K562 (cell line): ENCODE results near the gene RECQL5. TPM values are rescaled to one million over a fixed set of nuclear protein-coding genes. Genes with fewer than 3 reads are reported as not detected.
A peak's percentile ranks its signal among the peaks of the same experiment; 100 is the strongest.

Source experiments
- ATAC-seq: fragments of 200-7000 bp; cut with Tn5 transposase; 3 replicates; pipeline ENCODE4 v1.9.1; 2020; ENCODE audit warnings: moderate library complexity
- BruUV-seq: library from RNA; stranded (reverse); fragments of 400-500 nt; replicated peaks from 2 replicates; lab custom pipeline; 2021; lab: Mats Ljungman, UMichigan
- CTCF ChIA-PET: fragments of 300-600 bp; formaldehyde crosslinking; extraction: SDS; loops from one replicate; lab custom pipeline; 2021; ENCODE audit warnings: low intra/inter-chr PET ratio; lab: Yijun Ruan, JAX
- POLR2A ChIA-PET: fragments of 300-600, 350-650 bp; sonication (Branson Sonifier 250); formaldehyde crosslinking; extraction: SDS; loops from one replicate; lab custom pipeline; 2021; ENCODE audit warnings: antibody characterized with exemption, inconsistent platforms; lab: Yijun Ruan, JAX
- DNase-seq, 4 experiments: peaks; one replicate each; pipeline versions ENCODE4 v3.0.0 to v3.0.0-alpha.2; 2011 to 2018; ENCODE audit warnings: low spot score in 3 of 4, mixed read lengths in 3 of 4; ENCODE audit errors: extremely low read depth in 1 of 4
- FAIRE-seq: peaks from 2 replicates; lab custom pipeline; 2011; peaks lifted over from hg19 to GRCh38; lab: Jason Lieb, UNC
- H2AFZ ChIP-seq: 2 replicates; pipeline ENCODE4 v1.6.0; 2011; ENCODE audit warnings: low read depth, low read length, control low read depth, inconsistent platforms
- H3K27ac ChIP-seq: fragments of 200-600 bp; 3 replicates; pipeline ENCODE4 v1.8.0; 2011; ENCODE audit warnings: low read depth, mild to moderate bottlenecking, control low read depth, inconsistent platforms, low read length, moderate library complexity, mixed read lengths; ENCODE audit errors: extremely low read depth
- H3K27me3 ChIP-seq, 2 experiments: fragments of 300-600 bp in 1 of 2; 2 replicates in 1 of 2; 3 replicates in 1 of 2; pipeline versions ENCODE4 v1.6.0 to v1.8.0; 2011; ENCODE audit warnings: inconsistent platforms in 2 of 2, low read length in 2 of 2, mild to moderate bottlenecking in 1 of 2, mixed read lengths in 1 of 2, moderate library complexity in 1 of 2; ENCODE audit not compliant: control insufficient read depth in 2 of 2, insufficient read depth in 2 of 2
- H3K36me3 ChIP-seq: fragments of 300-600 bp; 3 replicates; pipeline ENCODE4 v1.8.0; 2011; ENCODE audit warnings: mild to moderate bottlenecking, low read length, inconsistent platforms; ENCODE audit not compliant: control insufficient read depth, insufficient read depth
- H3K4me1 ChIP-seq, 2 experiments: fragments of 200-600 bp in 1 of 2; replicated peaks in 1 of 2; 2 replicates in 1 of 2; 3 replicates in 1 of 2; pipeline versions ENCODE4 v1.5.1 to v1.8.0; 2011; ENCODE audit warnings: inconsistent platforms in 2 of 2, low read length in 2 of 2, mild to moderate bottlenecking in 1 of 2, mixed read lengths in 1 of 2, moderate library complexity in 1 of 2; ENCODE audit not compliant: control insufficient read depth in 2 of 2, insufficient read depth in 2 of 2
- H3K4me2 ChIP-seq: 2 replicates; pipeline ENCODE4 v1.6.1; 2011; ENCODE audit warnings: low read length, control low read depth, inconsistent platforms, mixed read lengths; ENCODE audit not compliant: insufficient read depth
- H3K4me3 ChIP-seq: fragments of 200-600 bp; sonication (generic), shearing (Covaris generic); 2 replicates; pipeline ENCODE4 v1.5.1; 2016; ENCODE audit warnings: control low read depth, inconsistent platforms
- H3K79me2 ChIP-seq: fragments of 200-600 bp; 3 replicates; pipeline ENCODE4 v1.8.0; 2011; ENCODE audit warnings: low read length, inconsistent platforms; ENCODE audit not compliant: control insufficient read depth, insufficient read depth
- H3K9ac ChIP-seq, 2 experiments: 2 replicates each; pipeline versions ENCODE4 v1.6.0 to v1.6.1; 2011; ENCODE audit warnings: low read depth in 2 of 2, low read length in 2 of 2, control low read depth in 1 of 2, inconsistent platforms in 1 of 2, mild to moderate bottlenecking in 1 of 2, mixed read lengths in 1 of 2; ENCODE audit not compliant: insufficient read depth in 1 of 2
- H3K9me1 ChIP-seq: one replicate; pipeline ENCODE4 v1.6.0; 2011; ENCODE audit warnings: inconsistent platforms, mild to moderate bottlenecking, low read length, moderate library complexity; ENCODE audit not compliant: control insufficient read depth, insufficient read depth
- H3K9me3 ChIP-seq: replicated peaks from 2 replicates; pipeline ENCODE4 v1.5.1; 2011; ENCODE audit warnings: low read depth, low read length, inconsistent platforms; ENCODE audit not compliant: control insufficient read depth, insufficient read depth
- H4K20me1 ChIP-seq: replicated peaks from 2 replicates; pipeline ENCODE4 v1.6.1; 2011; ENCODE audit warnings: low read length, inconsistent platforms, mixed read lengths; ENCODE audit not compliant: control insufficient read depth, insufficient read depth
- ARNT ChIP-seq, 2 experiments: fragments of 450-650 bp; IDR thresholded peaks; 2 replicates each; pipeline ENCODE4 v1.6.1; 2016; ENCODE audit warnings: mild to moderate bottlenecking in 1 of 2
- ATF7 ChIP-seq: fragments of 450-650 bp; IDR thresholded peaks from 2 replicates; pipeline ENCODE4 v1.7.1; 2014; ENCODE audit warnings: mild to moderate bottlenecking, moderate library complexity
- CHAMP1 ChIP-seq: fragments of 450-650 bp; IDR thresholded peaks from 2 replicates; pipeline ENCODE4 v1.6.1; 2016; ENCODE audit warnings: mild to moderate bottlenecking
- CREB1 ChIP-seq, 2 experiments: sonication (generic) in 1 of 2; formaldehyde crosslinking in 1 of 2; IDR thresholded peaks; 2 replicates each; pipeline versions ENCODE4 v1.6.1 to v1.8.0; 2012 to 2022; ENCODE audit warnings: inconsistent platforms in 1 of 2, mild to moderate bottlenecking in 1 of 2, missing genetic modification reagents in 1 of 2, moderate library complexity in 1 of 2
- EHMT2 ChIP-seq: fragments of 450-650 bp; IDR thresholded peaks from 2 replicates; pipeline ENCODE4 v1.6.1; 2018; ENCODE audit warnings: antibody characterized with exemption
- HLTF ChIP-seq: fragments of 450-650 bp; IDR thresholded peaks from 2 replicates; pipeline ENCODE4 v1.6.1; 2016
- SMARCA4 ChIP-seq: fragments of 450-650 bp; IDR thresholded peaks from 2 replicates; pipeline ENCODE4 v1.6.1; 2016
- TARDBP ChIP-seq: fragments of 450-650 bp; IDR thresholded peaks from 2 replicates; pipeline ENCODE4 v1.6.1; 2016
- YY1 ChIP-seq, 3 experiments: IDR thresholded peaks; 2 replicates each; pipeline ENCODE4 v1.6.1; 2011; ENCODE audit warnings: low read length in 2 of 3, mild to moderate bottlenecking in 2 of 3, moderate library complexity in 2 of 3, borderline replicate concordance in 1 of 3, control low read depth in 1 of 3, low read depth in 1 of 3; ENCODE audit not compliant: insufficient read depth in 3 of 3, insufficient replicate concordance in 2 of 3, control insufficient read depth in 1 of 3, insufficient read length in 1 of 3; ENCODE audit errors: extremely low read depth in 1 of 3
- ZBTB33 ChIP-seq: sonication (generic); formaldehyde crosslinking; IDR thresholded peaks from 2 replicates; pipeline ENCODE4 v1.8.1; 2023; ENCODE audit warnings: mild to moderate bottlenecking, missing genetic modification reagents
- ZNF232 ChIP-seq: sonication (generic); formaldehyde crosslinking; IDR thresholded peaks from 2 replicates; pipeline ENCODE4 v1.8.0; 2022; ENCODE audit warnings: mild to moderate bottlenecking, missing genetic modification reagents
- WGBS: fragments of 100-300 bp; shearing (Covaris generic); methylation state at CpG from one replicate; pipeline ENCODE4 v1.1.6; 2016; ENCODE audit warnings: low coverage, mixed read lengths; ENCODE audit not compliant: insufficient coverage; ENCODE audit errors: missing lambda C conversion rate; 5-methylcytosine and 5-hydroxymethylcytosine counted together
- in situ Hi-C: fragments of 300-500 bp; cut with MboI; formaldehyde crosslinking; loops from 4 replicates; pipeline ENCODE4 v1.15.0; 2018; ENCODE audit warnings: inconsistent platforms, mixed read lengths
- intact Hi-C: fragments of 100-400 bp; cut with micrococcal nuclease; formaldehyde crosslinking; loops from 2 replicates; pipeline ENCODE4 v1.14.2; 2022
- polyA plus RNA-seq, 8 experiments: library from polyadenylated mRNA; depleted of rRNA in 4 of 8; stranded (reverse) in 5 of 8; unstranded in 3 of 8; fragments of >200 nt; fragmentation: Nextera tagmentation in 2 of 8; fragmentation: Illumina TruSeq in 1 of 8; extraction: Ambion mirVana in 2 of 8; extraction: Trizol in 1 of 8; gene quantifications; 2 replicates each; pipeline versions ENCODE4 v1.2.1 to v1.2.3, GENCODE V29; 2011 to 2014; ENCODE audit warnings: inconsistent platforms in 1 of 8, missing spikeins in 1 of 8
- total RNA-seq, 7 experiments: library from RNA; depleted of rRNA in 6 of 7; stranded (reverse); fragments of >200 nt in 6 of 7; fragmentation: Illumina TruSeq in 2 of 7; extraction: Trizol in 2 of 7; gene quantifications; 2 replicates each; pipeline versions ENCODE4 v1.2.1 to v1.2.3, GENCODE V29; 2011 to 2021; ENCODE audit warnings: low replicate concordance in 1 of 7
- TF ChIP-seq, protein P1 (sequence below): fragments of 450-650 bp; IDR thresholded peaks from 2 replicates; pipeline ENCODE4 v1.6.1; 2016; ENCODE audit warnings: borderline replicate concordance

RECQL5 gene
- total and polyA plus RNA-seq, 9 of the 15 experiments (the other 6 are each of a cell fraction or from before 2014, with no cell fraction given), result 4.1 to 34.8 (median 16.4) TPM

DNA sequence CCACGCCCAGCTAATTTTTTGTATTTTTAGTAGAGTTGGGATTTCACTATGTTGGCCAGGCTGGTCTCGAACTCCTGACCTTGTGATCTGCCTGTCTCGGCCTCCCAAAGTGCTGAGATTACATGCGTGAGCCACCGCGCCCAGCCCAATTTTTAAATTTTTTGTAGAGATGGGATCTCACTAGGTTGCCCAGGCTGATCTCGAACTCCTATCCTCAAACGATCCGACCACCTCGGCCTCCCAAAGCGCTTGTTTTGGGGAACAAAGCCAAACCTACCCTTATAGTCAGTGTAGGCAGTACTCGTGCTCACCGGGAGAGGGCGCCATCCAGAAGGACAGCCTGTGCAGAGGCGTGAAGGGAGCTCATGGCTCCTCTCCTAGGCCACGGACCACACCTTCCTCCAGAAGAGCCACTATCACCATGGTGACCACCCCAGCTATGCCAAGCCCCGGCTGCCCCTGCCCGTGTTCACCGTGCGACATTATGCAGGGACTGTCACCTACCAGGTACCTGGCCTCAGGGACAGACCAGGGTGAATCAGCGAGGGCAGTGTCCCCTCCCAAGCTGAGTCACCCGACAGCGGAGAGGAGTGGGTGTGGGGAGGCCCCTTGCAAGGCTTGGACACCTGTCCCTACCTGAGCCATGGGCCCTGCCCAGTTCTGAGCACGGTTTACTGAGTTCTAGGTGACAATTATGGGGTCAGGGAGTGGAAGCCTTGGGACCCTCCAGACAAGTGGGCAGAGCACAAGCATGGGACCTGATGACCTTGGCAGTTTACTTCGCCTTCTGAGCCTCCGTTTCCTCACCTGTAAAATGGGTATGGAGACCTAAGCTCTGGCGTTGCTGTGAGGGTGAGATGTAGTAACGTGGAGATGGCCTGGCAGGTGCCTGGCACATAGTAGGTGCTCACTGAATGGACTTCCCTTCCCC lies 65.6 kb downstream of the RECQL5 start:
- peak overlapping the region; percentile 47 for H3K4me2 ChIP-seq
- H3K4me1 ChIP-seq, result peaks cover 3 to 23% of the 10 kb centered on the region in 2 experiments; a peak in 3 of 5 replicates
- H3K36me3 ChIP-seq, result no peaks in the 10 kb centered on the region
- in situ Hi-C loops, result no loop called here
- H3K79me2 ChIP-seq, result no peaks in the 10 kb centered on the region
- peak; percentile 99 for FAIRE-seq
- intact Hi-C loops, result loop anchor here (5.0 kb wide), 1 partner anchor 146 kb away; no protein-coding TSS in a partner anchor
- H3K27ac ChIP-seq, result no peak overlapping the region
- DNase-seq, result peak; percentile 83 to 86 (median 86)
- peaks cover 4% of the 10 kb centered on the region; the same call in 1 of the 2 replicates for H4K20me1 ChIP-seq
- H3K9me1 ChIP-seq, result no peaks in the 10 kb centered on the region
- H3K9me3 ChIP-seq, result no peaks in the 10 kb centered on the region
- peaks cover 0 to 15% of the 10 kb centered on the region in 2 experiments; a peak in 3 of 5 replicates for H3K27me3 ChIP-seq
- H3K9ac ChIP-seq, result peak overlapping the region in 1 of 2 experiments; percentile 61; a peak in 1 of 4 replicates
- ChIA-PET CTCF (no interaction called here), POLR2A (interaction anchor here (0.5 to 1.4 kb wide), 11 partner anchors 11 to 189 kb away, joined by 3 to 7 read pairs (median 4); no protein-coding TSS in a partner anchor)
- ATAC-seq, result peak; percentile 97
- peak overlapping the region; percentile 53 for H2AFZ ChIP-seq
- no TSS peak for BruUV-seq
- no peak overlapping the region for H3K4me3 ChIP-seq
- WGBS, result 6% methylated on average over 27 of the region's 28 CpGs
- TF ChIP-seq YY1 (IDR thresholded peaks at IDR 0.05; ENCODE audit: borderline replicate concordance in 1 of 3, control insufficient read depth in 1 of 3, extremely low read depth in 1 of 3, insufficient read depth in 3 of 3, insufficient read length in 1 of 3, insufficient replicate concordance in 2 of 3, low read depth in 1 of 3, low read length in 2 of 3) (peak in 2 of 3 experiments; percentile 58 to 65), CREB1 (IDR thresholded peaks at IDR 0.05) (no peak), CREB1 (CRISPR knock-in tag; IDR thresholded peaks at IDR 0.05) (peak; percentile 54; the same call in 1 of the 2 replicates), EHMT2 (peak; percentile 26; the same call in 1 of the 2 replicates), ARNT (IDR thresholded peaks at IDR 0.05) (0 out of 4 replicates have a peak, but pooled peaks of 1 of the 2 experiments have one; percentile 20), TARDBP (peak; percentile 74), CHAMP1 (no peak), HLTF (no peak), SMARCA4 (peak; percentile 28; the same call in 1 of the 2 replicates), ATF7 (0 out of 2 replicates have a peak, but pooled peaks have one; percentile 40), ZNF232 (CRISPR knock-in tag) (no peak), ZBTB33 (peak; percentile 44; the same call in 1 of the 2 replicates)
- TF ChIP-seq, protein P1, sequence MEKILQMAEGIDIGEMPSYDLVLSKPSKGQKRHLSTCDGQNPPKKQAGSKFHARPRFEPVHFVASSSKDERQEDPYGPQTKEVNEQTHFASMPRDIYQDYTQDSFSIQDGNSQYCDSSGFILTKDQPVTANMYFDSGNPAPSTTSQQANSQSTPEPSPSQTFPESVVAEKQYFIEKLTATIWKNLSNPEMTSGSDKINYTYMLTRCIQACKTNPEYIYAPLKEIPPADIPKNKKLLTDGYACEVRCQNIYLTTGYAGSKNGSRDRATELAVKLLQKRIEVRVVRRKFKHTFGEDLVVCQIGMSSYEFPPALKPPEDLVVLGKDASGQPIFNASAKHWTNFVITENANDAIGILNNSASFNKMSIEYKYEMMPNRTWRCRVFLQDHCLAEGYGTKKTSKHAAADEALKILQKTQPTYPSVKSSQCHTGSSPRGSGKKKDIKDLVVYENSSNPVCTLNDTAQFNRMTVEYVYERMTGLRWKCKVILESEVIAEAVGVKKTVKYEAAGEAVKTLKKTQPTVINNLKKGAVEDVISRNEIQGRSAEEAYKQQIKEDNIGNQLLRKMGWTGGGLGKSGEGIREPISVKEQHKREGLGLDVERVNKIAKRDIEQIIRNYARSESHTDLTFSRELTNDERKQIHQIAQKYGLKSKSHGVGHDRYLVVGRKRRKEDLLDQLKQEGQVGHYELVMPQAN, result peak; percentile 40; the same call in 1 of the 2 replicates
